Adipose tissue (tissue), 3 donors: ENCODE results near the gene LSAMP. TPM values are rescaled to one million over a fixed set of nuclear protein-coding genes. Genes with fewer than 3 reads are reported as not detected.

Experiments
- H3K27ac ChIP-seq: one replicate; pipeline ENCODE4 v1.5.1; 2013; ENCODE audit warnings: low read depth, low read length
- WGBS, 3 donors: extraction: QIAGEN DNeasy Blood & Tissue Kit; methylation state at CpG; one replicate each; pipeline ENCODE4 v1.1.7; 2013; 5-methylcytosine and 5-hydroxymethylcytosine counted together
- polyA plus RNA-seq, 3 donors: library from polyadenylated mRNA; stranded (reverse); fragments of 200-250 nt; gene quantifications; one replicate each; pipeline ENCODE4 v1.2.3, GENCODE V29; 2013
- donor health status: healthy with polysubstance abuse.
- donor health status: Bipolar disorder and iron deficiency.
- donor health status: healthy.

Gene LSAMP
- polyA plus RNA-seq, 3 donors: 0.38 to 2.1 (median 1.4) TPM

- WGBS, 3 donors: 31 to 40% (median 38%) methylated on average over 2 of the region's 2 CpGs
- no peak overlapping the region for H3K27ac ChIP-seq
Observed at GRCh38 chr3:116388867-116389385, 56.4 kb downstream of the LSAMP start.

- WGBS, 3 donors: 69 to 84% (median 77%) methylated on average over 2 of the region's 2 CpGs
- no peak overlapping the region for H3K27ac ChIP-seq
Observed at GRCh38 chr3:116386168-116386567, 59.1 kb downstream of the LSAMP start.

GRCh38 chr3:116384717-116385116, 60.6 kb downstream of the LSAMP start:
- 59 to 78% (median 75%) methylated on average over 2 of the region's 2 CpGs for WGBS, 3 donors
- H3K27ac ChIP-seq: no peak overlapping the region

GRCh38 chr3:116378077-116378476, 67.2 kb downstream of the LSAMP start:
- WGBS, 3 donors: 60 to 76% (median 67%) methylated on average over 1 of the region's 1 CpG
- no peak overlapping the region for H3K27ac ChIP-seq

GRCh38 chr3:116374901-116375300, 70.4 kb downstream of the LSAMP start:
- WGBS, 3 donors: 44 to 61% (median 56%) methylated on average over 2 of the region's 2 CpGs
- H3K27ac ChIP-seq: no peak overlapping the region

- H3K27ac ChIP-seq: no peak overlapping the region
- WGBS, 3 donors: 54 to 84% (median 83%) methylated on average over 9 of the region's 9 CpGs
Observed at GRCh38 chr3:116367761-116368395, 77.4 kb downstream of the LSAMP start.

- 91 to 94% (median 93%) methylated on average over 2 of the region's 2 CpGs for WGBS, 3 donors
Observed at GRCh38 chr3:116356056-116356455, 89.2 kb downstream of the LSAMP start.

GRCh38 chr3:116354382-116354781, 90.9 kb downstream of the LSAMP start:
- H3K27ac ChIP-seq: no peak overlapping the region

More at GRCh38 chr3:116356056-116356455, 89.2 kb downstream of the LSAMP start:
- H3K27ac ChIP-seq: no peak overlapping the region

- WGBS, 3 donors: 65 to 79% (median 71%) methylated on average over 4 of the region's 4 CpGs
- H3K27ac ChIP-seq: no peak overlapping the region
Observed at GRCh38 chr3:116350119-116350733, 95.1 kb downstream of the LSAMP start.

- 90 to 92% (median 91%) methylated on average over 3 of the region's 3 CpGs for WGBS, 3 donors
- no peak overlapping the region for H3K27ac ChIP-seq
Observed at GRCh38 chr3:116348216-116348615, 97.1 kb downstream of the LSAMP start.

GRCh38 chr3:116342499-116342898, 102.8 kb downstream of the LSAMP start:
- H3K27ac ChIP-seq: no peak overlapping the region
- WGBS, 3 donors: 63 to 69% (median 68%) methylated on average over 2 of the region's 2 CpGs

- H3K27ac ChIP-seq: no peak overlapping the region
Observed at GRCh38 chr3:116341899-116342298, 103.4 kb downstream of the LSAMP start.

- no peak overlapping the region for H3K27ac ChIP-seq
- WGBS, 3 donors: 72 to 86% (median 83%) methylated on average over 2 of the region's 2 CpGs
Observed at GRCh38 chr3:116341381-116341780, 103.9 kb downstream of the LSAMP start.

GRCh38 chr3:116340680-116341216, 104.5 kb downstream of the LSAMP start:
- H3K27ac ChIP-seq: no peak overlapping the region
- WGBS, 3 donors: 58 to 78% (median 63%) methylated on average over 1 of the region's 1 CpG

- H3K27ac ChIP-seq: no peak overlapping the region
- 41 to 46% (median 44%) methylated on average over 4 of the region's 4 CpGs for WGBS, 3 donors
Observed at GRCh38 chr3:116339441-116340028, 105.8 kb downstream of the LSAMP start.

GRCh38 chr3:116338713-116339112, 106.6 kb downstream of the LSAMP start:
- no peak overlapping the region for H3K27ac ChIP-seq
- WGBS, 3 donors: 34 to 52% (median 43%) methylated on average over 3 of the region's 3 CpGs

GRCh38 chr3:116337229-116337628, 108.1 kb downstream of the LSAMP start:
- 56 to 75% (median 69%) methylated on average over 1 of the region's 1 CpG for WGBS, 3 donors
- no peak overlapping the region for H3K27ac ChIP-seq

- WGBS, 3 donors: 73 to 78% (median 76%) methylated on average over 1 of the region's 1 CpG
Observed at GRCh38 chr3:116331380-116331779, 113.9 kb downstream of the LSAMP start.

GRCh38 chr3:116322750-116323375, 122.4 kb downstream of the LSAMP start:
- WGBS, 3 donors: 69 to 87% (median 83%) methylated on average over 2 of the region's 2 CpGs
- no peak overlapping the region for H3K27ac ChIP-seq

More at GRCh38 chr3:116331380-116331779, 113.9 kb downstream of the LSAMP start:
- H3K27ac ChIP-seq: no peak overlapping the region
